Measurements from ENCODE around the gene STK38L.

DNA sequence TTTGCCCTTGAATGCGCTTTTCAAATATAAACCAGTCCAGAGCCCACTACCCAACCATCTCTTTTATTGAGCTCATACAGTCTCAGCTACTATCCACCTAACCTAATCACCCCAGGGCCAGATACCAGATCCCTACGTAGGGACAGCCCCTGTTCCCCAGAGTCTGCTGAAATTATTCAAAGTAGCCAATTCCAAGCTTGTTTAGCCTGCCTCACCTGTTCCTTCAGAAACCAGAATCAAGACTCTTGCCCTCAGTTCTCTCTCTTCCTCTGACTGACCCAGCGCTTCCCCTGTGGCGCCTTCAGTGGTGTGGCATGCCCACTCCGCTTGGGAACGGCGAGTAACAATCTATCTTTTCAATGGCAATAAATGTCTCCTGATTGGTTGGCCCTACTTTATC, 107.4 kb downstream of the STK38L start:
- TF ChIP-seq GATA3 (IDR thresholded peaks at IDR 0.05; ENCODE audit: low read depth, low read length), result no peak
- no peak for TF ChIP-seq GATA2 (IDR thresholded peaks at IDR 0.05; ENCODE audit: low read depth, low read length)

All from SH-SY5Y (cell line).